ENCODE results near the gene PSG6.
"Not testable (repeated sequence)": the region's sequence is repeated elsewhere in the genome, so short reads cannot be mapped to it uniquely, and the experiment has no call there.

Gene PSG6

GRCh38 chr19:42906162-42906561, 11.5 kb downstream of the PSG6 start:
- not testable (repeated sequence) for DNase-seq (ENCODE audit: low read depth)

GRCh38 chr19:42900561-42900960, 17.1 kb downstream of the PSG6 start:
- DNase-seq (ENCODE audit: low read depth), result not testable (repeated sequence)

GRCh38 chr19:42899674-42900073, 18.0 kb downstream of the PSG6 start:
- DNase-seq (ENCODE audit: low read depth), result not testable (repeated sequence)

- DNase-seq (ENCODE audit: low read depth), result not testable (repeated sequence)
Measured at GRCh38 chr19:42899110-42899509, 18.6 kb downstream of the PSG6 start.

- DNase-seq (ENCODE audit: low read depth), result not testable (repeated sequence)
Measured at GRCh38 chr19:42898656-42899055, 19.0 kb downstream of the PSG6 start.

GRCh38 chr19:42897729-42898128, 20.0 kb downstream of the PSG6 start:
- not testable (repeated sequence) for DNase-seq (ENCODE audit: low read depth)

GRCh38 chr19:42890446-42890845, 27.2 kb downstream of the PSG6 start:
- DNase-seq (ENCODE audit: low read depth), result not testable (repeated sequence)

- DNase-seq (ENCODE audit: low read depth), result not testable (repeated sequence)
Measured at GRCh38 chr19:42887876-42888445, 29.7 kb downstream of the PSG6 start.

- not testable (repeated sequence) for DNase-seq (ENCODE audit: low read depth)
Measured at GRCh38 chr19:42882730-42883129, 35.0 kb downstream of the PSG6 start.

GRCh38 chr19:42882010-42882409, 35.7 kb downstream of the PSG6 start:
- DNase-seq (ENCODE audit: low read depth), result not testable (repeated sequence)

GRCh38 chr19:42881279-42881678, 36.4 kb downstream of the PSG6 start:
- not testable (repeated sequence) for DNase-seq (ENCODE audit: low read depth)

GRCh38 chr19:42880621-42881020, 37.1 kb downstream of the PSG6 start:
- DNase-seq (ENCODE audit: low read depth), result not testable (repeated sequence)

GRCh38 chr19:42879613-42880012, 38.1 kb downstream of the PSG6 start, which contains the start of gene PSG1:
PSG1 (minus strand) TSS chr19:42879713; CDS start chr19:42879581, 132 bp downstream.
- no peak for DNase-seq (ENCODE audit: low read depth)

GRCh38 chr19:42876596-42876995, 41.1 kb downstream of the PSG6 start:
- DNase-seq (ENCODE audit: low read depth), result not testable (repeated sequence)

GRCh38 chr19:42875881-42876280, 41.8 kb downstream of the PSG6 start:
- DNase-seq (ENCODE audit: low read depth), result not testable (repeated sequence)

- DNase-seq (ENCODE audit: low read depth), result not testable (repeated sequence)
Measured at GRCh38 chr19:42874901-42875813, 42.5 kb downstream of the PSG6 start.

GRCh38 chr19:42874136-42874535, 43.6 kb downstream of the PSG6 start:
- not testable (repeated sequence) for DNase-seq (ENCODE audit: low read depth)

- DNase-seq (ENCODE audit: low read depth), result no peak
Measured at GRCh38 chr19:42872608-42873007, 45.1 kb downstream of the PSG6 start.

- no peak for DNase-seq (ENCODE audit: low read depth)
Measured at GRCh38 chr19:42857544-42857867, 60.2 kb downstream of the PSG6 start.

GRCh38 chr19:42856866-42857543, 60.7 kb downstream of the PSG6 start:
- DNase-seq (ENCODE audit: low read depth), result not testable (repeated sequence)

- DNase-seq (ENCODE audit: low read depth), result not testable (repeated sequence)
Measured at GRCh38 chr19:42854745-42855144, 62.9 kb downstream of the PSG6 start.

- not testable (repeated sequence) for DNase-seq (ENCODE audit: low read depth)
Measured at GRCh38 chr19:42853231-42853630, 64.5 kb downstream of the PSG6 start.

- DNase-seq (ENCODE audit: low read depth), result not testable (repeated sequence)
Measured at GRCh38 chr19:42852821-42853220, 64.9 kb downstream of the PSG6 start.
